Stimulated activated CD8-positive, alpha-beta memory T cell treated with anti-CD3 and anti-CD28 coated beads, Interleukin-7, amount 100 ng/mL, for 4 hours (primary cell): ENCODE results near the gene GPR37.

Source experiments
- DNase-seq, 2 donors: peaks; one replicate each; pipeline ENCODE4 v3.0.0-alpha.2; 2020; ENCODE audit warnings: low read depth in 2 of 2

Gene GPR37

DNA sequence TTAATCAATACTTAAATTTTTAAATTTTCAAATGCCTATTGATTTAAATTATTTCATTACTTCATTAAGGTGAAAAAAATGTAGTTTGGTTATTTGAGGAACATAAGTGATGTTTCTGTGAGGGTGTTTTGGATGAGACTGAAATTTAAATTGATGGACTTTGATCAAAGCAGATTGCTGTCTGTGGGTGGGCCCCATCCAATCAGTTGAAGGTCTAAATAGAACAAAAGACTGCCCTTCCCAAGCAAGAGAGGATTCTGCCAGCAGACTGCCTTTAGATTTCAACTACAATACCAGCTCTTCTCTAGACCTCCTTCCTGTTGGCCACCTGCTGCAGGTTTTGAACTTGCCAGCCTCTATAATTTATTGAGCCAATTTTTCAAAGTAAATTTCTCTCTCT is 14.5 kb upstream of the GPR37 start:
- no peak for DNase-seq

DNA sequence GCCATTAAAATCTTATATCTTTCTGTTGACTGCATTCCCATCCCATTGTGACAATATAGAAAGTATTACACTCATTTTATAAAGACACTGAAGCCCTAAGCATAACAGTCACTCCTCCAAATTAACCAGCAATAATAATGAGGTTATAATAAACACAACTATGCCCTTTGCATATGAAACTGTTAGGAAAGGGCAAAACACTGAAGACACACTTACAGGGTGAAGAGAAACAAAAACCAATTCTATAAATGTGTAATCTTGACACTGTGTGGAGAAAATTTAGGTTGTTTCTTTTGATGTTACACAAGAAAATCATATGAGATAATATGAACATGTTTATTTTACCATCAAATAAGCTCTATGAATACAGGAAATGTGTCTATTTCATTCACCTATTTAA is 14.0 kb upstream of the GPR37 start:
- no peak for DNase-seq

DNA sequence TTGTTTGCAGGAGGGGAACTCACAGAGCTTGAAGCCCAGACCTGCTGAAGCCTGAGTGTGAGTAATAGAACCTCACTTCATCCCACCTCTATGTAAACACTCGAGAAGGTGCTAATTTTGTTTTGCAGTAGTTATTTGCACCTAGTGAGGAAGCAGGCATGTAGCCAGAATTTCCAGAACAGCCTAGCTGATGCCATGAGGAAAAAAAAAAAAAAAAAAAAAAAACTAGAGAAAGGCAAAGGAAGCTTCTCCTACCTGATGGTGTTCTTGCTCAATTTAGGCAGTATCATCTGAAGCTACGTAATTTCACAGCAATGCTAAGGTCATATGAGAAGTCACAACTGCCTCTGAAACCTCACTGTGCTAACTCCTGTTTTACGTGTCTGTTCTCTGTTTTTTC is 13.6 kb upstream of the GPR37 start:
- DNase-seq = no peak

DNA sequence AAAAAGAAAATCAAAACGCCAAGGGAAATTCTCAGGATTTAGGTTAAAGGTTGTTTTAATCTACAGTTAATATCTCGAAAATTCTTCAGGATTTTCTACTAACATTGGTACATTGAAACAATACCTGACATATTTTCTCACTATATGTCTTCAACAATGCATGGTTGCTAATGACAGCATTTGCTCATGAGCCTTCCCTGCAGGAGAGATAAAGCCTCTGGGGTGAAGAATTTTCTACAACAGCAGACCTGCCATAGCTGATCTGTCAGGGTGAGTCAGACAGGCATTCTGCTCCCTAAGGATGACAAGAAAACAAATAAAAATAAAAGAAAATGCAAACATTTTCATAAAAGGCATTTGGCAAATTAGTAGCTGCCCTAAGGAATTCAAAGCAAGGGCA is 11.7 kb upstream of the GPR37 start:
- DNase-seq = no peak

DNA sequence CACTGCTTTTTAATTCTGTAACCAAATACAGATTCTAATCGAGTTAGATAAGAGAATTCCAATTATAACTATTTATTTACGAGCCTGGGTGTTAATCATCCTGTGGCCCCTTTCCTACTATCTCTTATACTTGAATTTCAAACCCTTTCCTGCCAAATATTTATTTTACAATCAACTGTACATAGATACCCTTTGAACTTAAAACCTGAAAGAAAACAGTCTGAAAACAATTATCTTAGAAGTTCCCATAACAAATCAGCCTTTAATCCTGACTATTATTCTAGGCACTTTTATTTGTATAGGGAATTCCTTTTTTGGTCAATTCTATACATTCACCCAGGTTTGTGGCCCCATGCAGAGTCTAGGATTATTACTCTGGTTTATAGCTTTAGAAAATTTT is 10.6 kb upstream of the GPR37 start:
- no peak for DNase-seq

DNA sequence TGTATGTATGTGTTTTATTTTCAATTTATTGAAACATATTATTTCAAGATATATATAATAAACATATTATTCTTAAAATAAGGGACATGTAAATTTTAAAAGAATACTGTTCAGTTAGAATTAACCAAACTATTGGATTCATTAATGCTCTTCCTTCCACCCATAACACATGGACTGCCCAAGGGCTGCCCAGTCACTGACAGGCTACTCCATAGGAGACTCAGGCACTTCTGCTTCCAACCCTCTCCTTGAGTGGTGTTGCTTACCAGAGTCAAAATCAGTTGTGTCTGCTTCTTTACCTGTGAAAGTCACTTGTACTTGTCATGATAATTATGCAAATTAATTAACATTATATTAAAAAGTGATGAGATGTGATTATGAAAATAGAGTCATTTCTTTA is 9.8 kb upstream of the GPR37 start:
- DNase-seq = no peak

DNA sequence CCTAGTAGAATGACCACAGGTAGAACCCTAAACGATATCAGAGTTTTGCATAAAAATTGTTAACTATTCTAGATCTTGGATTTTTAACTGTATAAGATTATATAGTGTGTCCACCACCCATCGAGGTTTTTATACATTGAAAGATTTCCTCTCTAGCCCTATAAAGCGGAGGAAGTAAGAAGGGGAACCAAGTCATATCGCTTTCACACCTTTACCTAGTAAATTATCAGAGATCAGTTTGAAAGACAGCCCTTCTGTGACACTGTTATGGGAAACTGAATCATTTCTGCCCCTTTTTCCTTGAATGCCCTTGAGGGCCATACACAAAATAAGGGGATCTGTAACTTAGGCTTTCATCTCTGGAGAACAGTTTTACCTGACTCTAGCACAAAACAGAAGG is 8.3 kb upstream of the GPR37 start:
- DNase-seq = no peak

DNA sequence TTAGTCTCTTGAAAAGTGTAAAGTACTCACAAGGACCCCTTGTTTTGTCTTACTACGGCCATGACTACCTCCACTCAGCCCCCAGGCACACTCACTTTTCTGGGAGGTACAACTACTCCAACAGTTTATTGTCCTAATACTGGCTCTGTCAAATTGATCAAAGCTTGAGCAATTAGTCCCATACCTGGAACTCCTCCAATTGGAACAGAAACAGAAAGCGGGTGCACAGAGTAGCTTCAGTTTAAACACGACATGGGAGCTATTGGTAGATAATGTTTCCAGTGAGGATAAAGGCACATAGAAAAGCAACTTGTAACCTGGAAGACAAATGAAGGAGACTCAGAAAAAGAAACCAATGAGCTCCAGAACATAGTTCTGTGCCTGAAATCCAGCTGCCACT is 7.7 kb upstream of the GPR37 start:
- DNase-seq = no peak

DNA sequence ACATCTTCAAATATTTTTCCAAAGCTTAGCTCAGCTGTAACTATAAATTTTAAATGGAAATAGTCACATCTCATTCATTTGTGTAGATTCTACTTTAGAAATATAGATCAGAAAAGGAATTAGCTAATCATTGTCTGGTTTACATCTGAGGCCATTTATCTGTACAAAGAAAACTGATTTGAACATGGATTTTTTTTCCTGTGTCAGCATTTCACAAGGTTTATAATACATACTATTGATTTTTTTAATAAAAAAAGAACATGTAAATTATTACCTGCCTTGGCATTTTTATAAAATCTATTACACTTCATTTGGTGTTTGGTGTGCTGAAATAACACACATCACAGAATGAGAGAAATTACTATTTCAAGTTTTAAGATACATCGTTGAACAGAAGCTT is 3.5 kb upstream of the GPR37 start:
- DNase-seq = no peak

DNA sequence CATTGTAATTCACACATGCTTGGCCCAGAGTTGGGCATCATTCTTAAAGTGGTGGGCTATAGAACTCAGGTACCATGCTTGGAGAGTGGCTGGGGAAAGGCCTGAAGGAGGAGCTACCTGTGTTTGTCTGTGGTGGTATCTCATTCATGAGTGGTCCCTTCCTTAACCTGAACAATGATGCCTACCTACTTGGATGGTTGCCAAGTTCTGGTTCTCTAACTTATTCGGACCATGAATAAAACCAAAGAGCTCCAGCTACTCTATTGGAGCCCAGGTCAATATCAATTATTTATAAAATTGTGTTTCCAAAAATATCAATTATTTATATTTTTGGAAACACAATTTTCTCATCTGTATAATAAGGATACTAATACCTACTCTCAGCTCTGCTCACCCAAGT is 2.9 kb upstream of the GPR37 start:
- DNase-seq = no peak

DNA sequence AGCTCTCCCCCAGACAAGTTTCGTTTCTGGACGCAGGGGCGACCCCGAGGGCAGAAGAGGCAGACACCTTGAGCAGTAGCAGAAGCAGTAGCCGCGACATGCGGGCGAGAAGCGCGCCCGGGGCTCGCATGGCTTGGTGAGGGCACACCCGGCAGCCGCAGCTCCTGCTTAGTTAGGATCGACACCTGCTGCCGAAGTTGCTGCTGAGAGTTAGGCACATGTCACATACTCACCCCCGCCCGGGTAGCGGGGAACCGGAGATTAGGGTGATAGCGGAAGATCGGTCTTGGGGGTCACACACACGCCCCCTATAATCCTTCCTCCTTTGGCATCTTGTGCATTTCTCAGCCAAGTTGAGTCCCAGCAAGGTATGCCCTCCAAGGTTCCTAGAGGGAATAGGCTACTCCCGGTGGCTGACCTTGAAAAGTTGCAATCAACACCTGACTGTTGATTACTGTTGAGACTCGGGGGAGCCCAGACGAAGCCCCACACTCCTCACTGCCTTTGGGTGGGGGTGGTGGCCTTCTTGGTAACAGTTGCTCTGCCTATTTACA is 668 bp downstream of the GPR37 start:
- DNase-seq = no peak

DNA sequence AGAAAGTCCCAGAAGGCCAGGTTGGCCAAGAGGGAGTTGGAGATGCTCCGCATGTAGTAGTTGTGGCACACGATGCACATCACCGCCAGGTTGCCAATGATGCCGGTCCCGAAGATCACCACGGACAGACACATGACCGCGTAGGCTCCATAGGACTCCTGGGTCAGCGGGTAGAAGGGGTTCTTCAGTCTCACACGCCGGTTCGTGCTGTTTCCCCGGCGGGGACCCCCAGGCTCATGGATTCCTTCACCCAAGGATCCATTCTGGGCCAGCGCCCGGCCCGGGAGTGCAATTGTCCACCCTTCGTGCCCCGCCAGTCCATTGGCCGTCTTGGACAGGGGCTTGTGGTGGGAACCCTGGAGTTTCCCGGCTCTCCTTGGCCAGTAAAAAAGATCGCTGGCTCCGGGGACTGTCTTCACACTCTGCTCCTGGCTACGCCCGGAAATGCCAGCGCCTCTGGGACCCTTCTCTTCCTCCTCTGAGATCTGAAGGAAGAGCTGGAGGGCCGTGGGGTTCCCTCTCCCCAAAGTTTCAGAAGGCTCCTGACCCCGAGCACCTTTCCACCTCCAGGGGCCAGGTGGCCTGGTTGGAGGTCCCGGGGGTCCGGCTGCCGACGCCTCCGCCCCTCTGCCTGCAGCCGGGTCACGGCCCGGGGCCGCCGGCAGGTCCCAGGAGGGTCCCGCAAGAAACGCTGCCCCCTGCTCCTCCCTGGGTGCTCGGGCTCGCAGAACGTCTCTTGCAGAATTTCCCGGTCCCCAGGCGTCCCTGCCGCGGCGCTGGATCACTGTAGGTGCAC is 1.3 kb downstream of the GPR37 start:
- DNase-seq = no peak

DNA sequence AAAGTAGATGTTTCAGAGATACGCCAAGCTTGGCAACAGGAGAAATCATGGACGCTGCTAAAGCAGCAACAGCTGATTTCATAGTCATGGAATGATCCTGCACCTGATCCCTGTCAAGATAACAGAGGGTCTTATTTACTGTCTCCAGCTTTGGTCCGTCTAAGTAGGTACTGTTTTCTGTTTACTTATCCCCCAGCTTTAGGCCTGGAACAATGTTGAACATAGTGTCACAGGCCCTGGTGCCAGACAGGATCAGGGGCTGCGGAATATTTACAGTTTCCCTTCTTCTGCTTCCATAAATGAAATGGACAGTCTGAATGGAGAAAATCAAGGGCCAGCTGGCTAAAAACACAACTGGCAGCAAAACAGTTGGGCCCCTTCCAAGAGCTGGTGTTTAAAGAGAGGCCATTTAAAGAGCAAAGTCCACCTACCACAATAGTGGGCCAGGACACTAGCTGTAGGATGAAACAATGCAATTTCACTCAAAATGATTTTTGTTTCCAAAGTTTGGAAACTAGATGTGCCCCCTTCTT is 2.9 kb downstream of the GPR37 start:
- DNase-seq = no peak

DNA sequence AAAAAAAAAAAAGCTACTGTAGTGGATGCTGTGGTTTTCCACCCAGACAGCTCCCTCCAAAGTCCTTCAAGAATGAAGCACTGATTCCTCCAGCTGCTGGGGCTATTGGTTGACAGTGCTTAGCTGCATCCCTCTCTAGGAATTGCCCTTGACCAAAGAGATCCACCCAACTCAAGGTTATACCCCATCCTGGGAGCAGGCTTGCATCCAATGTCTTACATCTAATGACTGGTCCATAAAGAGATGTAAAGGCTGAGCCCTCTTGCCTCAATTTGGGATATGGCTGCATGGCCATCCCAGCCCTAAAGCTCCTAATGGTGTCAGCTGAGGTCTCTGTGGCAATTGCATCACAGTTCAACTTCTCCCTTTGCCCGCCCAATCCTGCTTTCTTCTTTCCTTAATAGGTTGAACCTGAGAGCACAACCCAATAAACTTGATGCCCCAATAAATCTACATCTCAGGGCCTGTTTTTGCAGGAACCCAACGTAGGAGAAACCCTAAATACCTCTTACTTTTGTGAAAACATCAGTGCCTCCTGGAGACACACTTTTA is 4.4 kb downstream of the GPR37 start:
- no peak for DNase-seq

DNA sequence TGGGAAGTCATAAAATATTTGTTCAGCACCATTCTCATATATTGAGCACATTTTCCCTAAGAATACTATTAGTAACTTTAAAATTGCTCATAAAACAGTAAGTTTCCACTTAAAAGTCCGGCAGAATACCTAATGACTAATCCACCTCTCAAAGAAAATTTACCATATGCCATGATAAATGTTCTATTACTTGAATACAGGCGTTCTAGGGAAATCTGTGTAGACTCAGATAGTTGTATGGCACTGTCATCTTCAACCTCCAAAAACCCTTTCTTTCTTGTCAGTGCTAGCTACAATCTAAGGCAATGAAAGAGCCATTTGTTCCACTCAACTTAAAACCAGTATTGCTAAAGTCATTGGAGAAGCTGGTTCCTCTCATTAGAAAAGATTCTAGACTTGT is 7.3 kb downstream of the GPR37 start:
- DNase-seq = no peak

DNA sequence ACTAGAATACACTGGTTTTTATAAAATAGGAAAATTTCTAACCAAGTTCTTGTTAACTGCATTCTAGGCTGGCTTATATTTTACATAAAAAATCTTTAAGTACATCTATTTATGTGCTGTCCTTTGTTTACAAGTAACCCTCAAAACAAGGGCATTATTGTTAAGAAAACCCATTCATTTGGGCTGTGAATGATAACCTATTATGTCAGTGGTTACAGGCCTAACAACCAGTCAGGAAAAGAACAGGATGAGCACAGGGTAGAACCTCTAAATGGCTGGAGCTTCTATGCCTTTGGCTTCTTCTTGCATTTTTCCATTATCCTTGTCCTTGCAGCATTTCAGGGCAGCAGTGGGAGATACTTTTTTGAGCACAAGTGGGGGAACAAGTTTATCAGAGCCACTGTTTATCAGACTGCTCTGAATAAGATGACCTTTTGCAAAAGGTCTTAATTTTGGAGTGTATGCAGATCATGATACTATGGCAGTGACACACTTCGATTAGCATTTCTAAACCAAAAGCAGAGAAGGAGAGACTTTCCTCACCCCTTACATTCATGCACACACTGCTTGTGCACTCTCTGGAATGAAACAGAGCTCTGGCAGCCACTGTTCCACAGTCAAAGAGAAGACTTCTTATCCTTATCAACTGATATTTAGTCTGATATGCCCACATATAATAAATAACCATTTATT is 10.9 kb downstream of the GPR37 start:
- no peak for DNase-seq

DNA sequence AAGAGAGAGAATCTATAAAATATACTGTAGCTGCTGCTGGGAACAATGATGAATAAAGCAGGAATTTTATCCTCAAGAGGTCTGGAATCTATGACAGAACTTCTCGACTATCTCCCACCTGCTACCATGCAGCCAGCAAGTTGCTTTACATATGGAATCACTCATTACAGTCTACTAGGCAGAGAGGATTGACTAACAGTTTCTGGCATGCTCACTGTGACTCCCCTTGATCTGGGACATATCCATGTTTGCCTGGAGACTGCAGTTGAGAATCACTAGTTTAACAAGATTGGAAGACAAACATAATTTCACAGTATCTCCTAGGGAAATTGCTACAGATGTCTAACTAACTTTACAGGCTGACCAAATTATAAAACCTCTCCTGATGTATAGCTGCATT is 13.3 kb downstream of the GPR37 start:
- DNase-seq = no peak

DNA sequence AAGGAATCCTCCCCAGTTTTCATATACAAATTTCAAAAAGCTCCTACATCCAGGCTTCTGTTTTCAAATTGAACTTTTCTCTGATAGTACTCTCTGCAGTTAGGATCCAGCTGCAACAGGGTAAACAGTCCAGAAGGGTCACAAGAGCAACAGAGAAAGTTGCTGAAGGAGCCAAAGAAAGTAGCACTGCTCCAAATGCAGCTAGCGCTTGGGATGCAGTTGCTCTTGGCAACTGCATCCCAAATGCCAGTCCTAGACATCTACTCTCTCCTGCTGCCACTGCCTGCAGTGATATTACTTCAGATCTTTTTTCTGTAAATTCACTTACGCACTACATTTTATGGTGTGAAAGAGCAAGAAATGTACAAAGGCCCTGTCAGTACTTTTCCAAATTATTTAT is 14.6 kb downstream of the GPR37 start:
- no peak for DNase-seq

DNA sequence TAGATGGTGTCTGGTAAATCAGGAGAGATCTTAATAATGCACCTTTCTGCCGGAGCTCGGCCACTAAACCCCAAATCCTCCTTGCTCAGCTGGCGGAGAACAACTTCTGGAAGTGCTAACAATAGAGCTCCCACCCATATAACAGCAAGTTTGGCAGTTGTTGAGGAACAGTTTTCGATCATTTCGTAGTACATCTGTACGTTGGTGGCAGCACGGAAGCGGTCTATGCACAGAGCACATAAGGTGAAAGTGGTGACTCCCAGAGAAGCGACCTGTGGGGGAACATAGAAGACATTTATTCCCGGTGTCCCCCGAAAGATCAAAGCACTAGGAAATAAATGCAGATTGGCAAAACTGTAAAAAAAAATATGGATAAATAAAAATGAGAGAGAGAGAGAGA is 18.5 kb downstream of the GPR37 start:
- no peak for DNase-seq

DNA sequence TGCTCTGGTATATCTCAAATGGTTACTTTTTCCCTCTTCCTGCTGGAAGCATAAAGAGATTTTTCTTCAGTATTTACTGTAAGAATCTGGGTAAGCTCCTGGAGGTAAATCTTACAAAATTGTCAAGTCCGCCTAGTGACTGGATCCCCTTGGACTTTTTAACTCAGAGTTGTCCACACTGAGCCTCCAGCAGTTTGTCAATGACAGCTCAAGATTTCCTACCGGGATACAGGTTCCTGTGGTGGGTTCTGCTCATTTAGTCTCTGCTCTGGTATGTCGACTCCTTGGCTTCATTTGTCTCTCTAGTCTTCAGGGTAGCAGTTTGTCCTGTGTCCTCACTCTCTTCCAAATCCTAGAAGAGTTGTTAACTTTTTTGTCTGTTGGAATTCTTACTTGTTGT is 27.0 kb downstream of the GPR37 start:
- DNase-seq = no peak

DNA sequence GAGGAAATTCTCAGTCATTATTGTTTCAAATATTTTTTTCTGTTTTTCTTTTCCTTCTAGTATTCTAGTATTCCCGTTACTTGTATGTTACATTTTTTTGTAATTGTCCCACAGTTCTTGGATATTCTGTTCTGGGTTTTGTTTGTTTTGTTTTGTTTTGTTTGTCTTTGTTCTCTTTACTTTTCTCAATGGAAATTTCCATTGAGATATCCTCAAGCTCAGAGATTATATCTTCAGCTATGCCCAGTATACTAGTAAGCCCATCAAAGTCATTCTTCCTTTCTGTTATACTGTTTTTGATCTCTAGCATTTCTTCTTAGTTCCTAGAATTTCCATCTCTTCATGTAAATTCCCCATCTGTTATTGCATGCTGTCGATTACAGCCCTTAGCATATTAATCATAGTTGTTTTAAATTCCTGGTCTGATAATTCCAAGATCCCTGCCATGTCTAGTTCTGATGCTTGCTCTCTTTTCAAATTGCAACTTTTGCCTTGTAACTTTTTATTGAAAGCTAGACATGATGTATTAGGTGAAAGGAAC is 27.8 kb downstream of the GPR37 start:
- DNase-seq = no peak

DNA sequence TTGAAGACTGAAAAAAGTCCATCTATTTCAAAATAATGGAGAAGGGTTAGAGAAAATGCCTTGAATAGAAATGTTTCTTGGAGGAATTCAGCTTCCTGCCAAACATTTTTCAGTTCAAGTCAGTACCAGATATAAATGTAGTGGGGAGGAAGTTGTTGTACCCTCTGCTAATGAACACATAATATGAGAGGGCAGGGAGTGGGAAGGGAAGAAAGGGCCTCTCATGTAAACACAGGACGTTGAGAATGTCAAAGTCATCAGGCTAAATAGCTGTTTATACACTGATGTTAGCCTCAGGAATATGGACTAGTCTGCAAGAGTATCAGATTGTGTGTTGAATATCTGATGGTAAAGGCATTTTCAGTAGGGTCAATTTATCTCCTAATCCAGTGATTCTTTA is 37.0 kb downstream of the GPR37 start:
- DNase-seq = no peak
